22Rv1 (cell line): Measurements from ENCODE around the gene COCH.

ENCODE experiments used
- ZFX ChIP-seq: fragments of 450-650 bp; IDR thresholded peaks from 2 replicates; pipeline ENCODE4 v1.6.1; 2017; ENCODE audit warnings: antibody characterized with exemption, borderline replicate concordance
- TF ChIP-seq, protein P1 (sequence below): fragments of 450-650 bp; IDR thresholded peaks from 2 replicates; pipeline ENCODE4 v1.5.1; 2017; ENCODE audit warnings: mild to moderate bottlenecking

DNA sequence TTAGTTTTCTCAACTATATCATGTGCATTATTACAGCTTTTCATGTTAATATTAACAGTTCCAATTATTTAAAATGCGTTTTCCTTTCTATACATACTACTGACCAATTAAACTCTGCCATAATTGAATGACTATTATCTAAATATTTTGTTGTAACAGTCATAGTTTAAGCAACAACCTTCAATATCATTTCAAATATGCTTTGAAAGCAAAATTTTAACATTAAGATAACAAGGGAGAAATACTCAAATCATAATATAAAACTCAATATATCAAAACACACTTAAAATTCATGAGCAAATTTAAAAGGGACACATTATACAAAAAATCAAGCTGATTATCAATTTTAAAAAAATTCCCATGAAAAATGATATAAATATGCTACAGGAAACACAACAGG, 40.5 kb downstream of the COCH start:
- TF ChIP-seq, protein P1, sequence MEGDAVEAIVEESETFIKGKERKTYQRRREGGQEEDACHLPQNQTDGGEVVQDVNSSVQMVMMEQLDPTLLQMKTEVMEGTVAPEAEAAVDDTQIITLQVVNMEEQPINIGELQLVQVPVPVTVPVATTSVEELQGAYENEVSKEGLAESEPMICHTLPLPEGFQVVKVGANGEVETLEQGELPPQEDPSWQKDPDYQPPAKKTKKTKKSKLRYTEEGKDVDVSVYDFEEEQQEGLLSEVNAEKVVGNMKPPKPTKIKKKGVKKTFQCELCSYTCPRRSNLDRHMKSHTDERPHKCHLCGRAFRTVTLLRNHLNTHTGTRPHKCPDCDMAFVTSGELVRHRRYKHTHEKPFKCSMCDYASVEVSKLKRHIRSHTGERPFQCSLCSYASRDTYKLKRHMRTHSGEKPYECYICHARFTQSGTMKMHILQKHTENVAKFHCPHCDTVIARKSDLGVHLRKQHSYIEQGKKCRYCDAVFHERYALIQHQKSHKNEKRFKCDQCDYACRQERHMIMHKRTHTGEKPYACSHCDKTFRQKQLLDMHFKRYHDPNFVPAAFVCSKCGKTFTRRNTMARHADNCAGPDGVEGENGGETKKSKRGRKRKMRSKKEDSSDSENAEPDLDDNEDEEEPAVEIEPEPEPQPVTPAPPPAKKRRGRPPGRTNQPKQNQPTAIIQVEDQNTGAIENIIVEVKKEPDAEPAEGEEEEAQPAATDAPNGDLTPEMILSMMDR, result no peak
- no peak for TF ChIP-seq ZFX
